Erythroblast (primary cell): Measurements from ENCODE around the gene FRG2.
"Not testable (repeated sequence)": the region's sequence is repeated elsewhere in the genome, so short reads cannot be mapped to it uniquely, and the experiment has no call there.

Experiments
- GATA1 ChIP-seq: IDR thresholded peaks from 2 replicates; pipeline ENCODE4 v1.6.1; 2011; ENCODE audit warnings: low read depth, mild to moderate bottlenecking, control low read depth, low read length, moderate library complexity
- POLR2A ChIP-seq: IDR thresholded peaks from 2 replicates; pipeline ENCODE4 v1.6.1; 2011; ENCODE audit warnings: mild to moderate bottlenecking, low read length

DNA sequence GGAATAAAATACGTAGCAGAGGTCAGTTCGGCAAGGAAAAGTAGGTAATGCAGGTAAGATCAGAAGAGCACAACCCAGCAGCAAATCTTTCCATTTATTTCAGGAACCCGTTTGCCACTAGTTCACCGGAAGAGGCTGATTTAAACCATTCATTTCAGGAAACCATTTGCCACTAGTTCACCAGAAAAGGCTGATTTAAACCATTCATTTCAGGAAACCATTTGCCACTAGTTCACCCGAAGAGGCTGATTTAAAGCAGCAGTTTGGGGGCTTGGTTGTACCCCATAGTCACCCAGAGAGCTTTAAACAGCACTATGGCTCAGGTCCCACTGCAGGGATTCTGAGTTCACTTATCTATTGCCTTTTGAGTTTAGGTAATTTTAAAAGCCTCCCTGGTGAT lies 4.2 kb upstream of the FRG2 start:
- TF ChIP-seq POLR2A, GATA1: not testable (repeated sequence)
